HUES48 (cell line): ENCODE data around the gene NDUFA8.

Source experiments
- H3K27ac ChIP-seq: one replicate; pipeline ENCODE4 v1.7.0; 2013; ENCODE audit warnings: low read depth, low read length, inconsistent platforms
- H3K27me3 ChIP-seq: 2 replicates; pipeline ENCODE4 v1.6.1; 2013; ENCODE audit warnings: mild to moderate bottlenecking, low read length; ENCODE audit not compliant: control insufficient read depth, insufficient read depth
- H3K36me3 ChIP-seq: 2 replicates; pipeline ENCODE4 v1.6.1; 2013; ENCODE audit warnings: low read length; ENCODE audit not compliant: control insufficient read depth, insufficient read depth
- H3K4me1 ChIP-seq: 2 replicates; pipeline ENCODE4 v1.6.1; 2013; ENCODE audit warnings: mild to moderate bottlenecking, low read length; ENCODE audit not compliant: control insufficient read depth, insufficient read depth
- H3K4me3 ChIP-seq: 2 replicates; pipeline ENCODE4 v1.5.1; 2013; ENCODE audit warnings: mild to moderate bottlenecking, low read depth, low read length
- H3K9ac ChIP-seq: 2 replicates; pipeline ENCODE4 v1.6.1; 2013; ENCODE audit warnings: mild to moderate bottlenecking, low read depth, low read length, moderate library complexity
- H3K9me3 ChIP-seq: 2 replicates; pipeline ENCODE4 v1.6.1; 2013; ENCODE audit warnings: low read length; ENCODE audit not compliant: control insufficient read depth, insufficient read depth

Gene NDUFA8

DNA sequence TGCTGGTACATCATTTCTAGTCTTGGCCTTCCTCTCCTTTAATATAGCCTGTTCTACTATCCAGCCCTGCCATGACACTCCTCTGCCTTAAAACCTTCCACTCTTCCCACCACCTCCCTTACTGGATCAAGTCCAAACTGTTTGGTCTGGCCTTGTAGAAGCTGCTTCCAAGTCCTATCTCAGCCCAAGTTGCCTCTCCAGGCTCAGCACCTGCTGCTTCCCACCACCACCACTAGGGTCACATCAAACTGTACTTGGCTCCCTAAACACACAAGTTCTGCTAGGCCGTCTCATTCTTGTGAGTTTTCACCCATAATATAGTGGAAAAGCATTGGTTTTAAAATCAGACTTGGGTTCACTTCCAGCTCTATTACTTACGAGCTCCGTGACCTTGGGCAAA is 1.4 kb downstream of the NDUFA8 start:
- Histone ChIP-seq H3K9me3 (peaks cover 7% of the 10 kb centered on the region; the same call in 1 of the 2 replicates), H3K36me3 (no peaks in the 10 kb centered on the region), H3K9ac (no peak overlapping the region), H3K27me3 (no peaks in the 10 kb centered on the region), H3K4me1 (peaks cover 4% of the 10 kb centered on the region; the same call in 1 of the 2 replicates), H3K4me3 (no peak overlapping the region; the same call in 1 of the 2 replicates), H3K27ac (no peak overlapping the region)

DNA sequence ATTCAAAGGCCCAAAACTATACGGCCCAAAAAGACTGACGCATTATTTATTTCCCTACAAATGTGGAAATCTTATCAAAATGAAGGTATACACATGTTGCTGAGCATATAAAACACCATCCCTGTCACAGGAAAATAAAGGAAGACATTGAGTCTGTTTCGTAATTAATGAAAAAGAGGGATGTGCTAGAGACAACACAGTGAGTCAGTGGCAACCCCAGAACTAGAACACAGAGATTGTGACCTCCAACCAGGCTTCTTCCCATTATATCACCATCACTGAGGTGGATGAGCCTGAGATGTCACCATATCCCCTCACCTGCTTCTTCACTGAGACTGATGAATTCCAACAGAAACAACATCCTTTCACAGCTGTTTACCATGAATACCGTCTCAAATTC is 3.8 kb downstream of the NDUFA8 start:
- no peaks in the 10 kb centered on the region for H3K9me3 ChIP-seq
- H3K9ac ChIP-seq, result no peak overlapping the region
- H3K27ac ChIP-seq, result no peak overlapping the region
- peaks cover 4% of the 10 kb centered on the region; the same call in 1 of the 2 replicates for H3K4me1 ChIP-seq
- H3K4me3 ChIP-seq, result no peak overlapping the region
- H3K27me3 ChIP-seq, result no peaks in the 10 kb centered on the region
- H3K36me3 ChIP-seq, result peaks cover 6% of the 10 kb centered on the region

DNA sequence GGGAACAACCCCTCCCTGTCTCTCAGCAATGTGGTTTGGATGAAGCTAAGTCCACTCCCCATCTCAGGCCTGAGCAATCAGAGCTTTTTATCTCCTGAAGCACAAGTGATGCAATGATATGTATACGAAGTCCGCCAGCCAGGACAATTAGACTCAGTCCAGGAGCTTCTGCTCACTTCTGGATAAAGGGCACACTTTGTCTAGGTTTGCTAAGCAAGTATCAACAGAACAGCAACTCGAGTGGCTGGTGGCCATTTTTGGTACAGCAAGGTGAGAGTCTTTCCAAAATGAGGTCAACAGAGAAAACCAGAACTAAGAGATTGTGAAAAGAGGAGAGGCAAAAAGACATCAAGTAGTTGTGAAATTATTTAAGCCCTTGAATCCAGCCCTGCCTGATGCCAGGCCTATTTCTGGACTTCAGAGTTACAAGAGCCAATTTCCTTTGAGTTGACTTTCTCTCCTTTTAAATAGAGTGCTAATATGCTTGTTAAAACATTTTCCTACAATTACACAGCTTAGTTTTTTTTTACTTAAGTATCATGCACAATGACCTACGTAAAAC is 8.2 kb downstream of the NDUFA8 start:
- H3K36me3 ChIP-seq, result peaks cover 27% of the 10 kb centered on the region
- H3K4me1 ChIP-seq, result no peaks in the 10 kb centered on the region; the same call in 1 of the 2 replicates
- no peak overlapping the region for H3K27ac ChIP-seq
- no peak overlapping the region for H3K9ac ChIP-seq
- no peak overlapping the region for H3K4me3 ChIP-seq
- no peaks in the 10 kb centered on the region for H3K27me3 ChIP-seq
- H3K9me3 ChIP-seq, result no peaks in the 10 kb centered on the region

DNA sequence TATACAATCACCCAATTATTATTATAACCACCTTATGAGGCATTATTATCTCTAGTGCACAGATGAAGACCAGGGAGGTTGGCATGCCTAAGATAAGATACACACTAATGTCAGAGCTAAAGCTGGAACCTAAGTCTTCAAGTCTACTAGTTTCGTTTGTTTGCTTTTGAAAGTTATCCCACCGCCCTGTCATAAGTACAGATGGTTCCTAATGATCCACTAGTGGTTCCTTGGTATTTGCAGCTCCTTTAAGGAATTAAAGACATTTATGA is 14.1 kb downstream of the NDUFA8 start:
- Histone ChIP-seq H3K36me3 (peaks cover 59% of the 10 kb centered on the region), H3K9me3 (no peaks in the 10 kb centered on the region), H3K9ac (no peak overlapping the region), H3K27ac (no peak overlapping the region), H3K27me3 (no peaks in the 10 kb centered on the region), H3K4me3 (no peak overlapping the region), H3K4me1 (no peaks in the 10 kb centered on the region)

DNA sequence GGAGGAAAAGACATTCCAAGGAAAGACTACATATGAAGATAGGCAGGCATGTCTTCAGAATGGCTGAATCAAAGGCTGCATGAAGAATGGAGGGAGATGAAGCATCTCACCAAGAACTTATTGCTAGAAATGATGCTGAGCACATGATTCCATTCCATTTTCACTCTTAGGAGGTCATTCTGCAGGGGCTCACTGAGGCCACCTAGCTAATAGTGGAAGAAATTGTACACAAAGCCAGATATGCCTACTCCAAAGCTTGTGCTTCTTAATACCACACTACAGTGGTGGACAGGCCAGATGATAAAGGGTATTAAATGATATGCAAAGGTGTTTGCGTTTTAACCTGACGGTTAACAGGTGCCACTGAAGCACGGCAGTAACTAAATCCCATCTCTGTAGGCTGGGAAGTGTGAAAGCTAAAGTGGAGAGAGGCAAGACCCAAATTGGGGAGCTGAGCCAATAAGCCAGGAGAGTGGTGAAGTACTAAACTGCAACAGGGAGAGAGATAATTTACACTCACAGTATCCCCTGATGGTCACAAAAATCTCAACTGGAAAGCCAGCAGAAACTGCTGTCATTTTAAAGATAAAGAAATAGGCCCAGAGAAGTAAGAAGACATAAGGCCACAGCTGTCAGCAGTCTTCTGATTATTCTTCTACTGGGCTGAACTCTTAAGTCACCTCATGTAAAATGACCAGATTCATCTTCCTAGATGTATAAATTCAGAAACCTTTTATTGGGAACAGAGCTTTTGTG is 14.6 kb downstream of the NDUFA8 start:
- Histone ChIP-seq H3K27ac (no peak overlapping the region), H3K9ac (no peak overlapping the region), H3K9me3 (no peaks in the 10 kb centered on the region), H3K4me3 (no peak overlapping the region), H3K27me3 (no peaks in the 10 kb centered on the region), H3K4me1 (no peaks in the 10 kb centered on the region), H3K36me3 (peaks cover 59% of the 10 kb centered on the region)

DNA sequence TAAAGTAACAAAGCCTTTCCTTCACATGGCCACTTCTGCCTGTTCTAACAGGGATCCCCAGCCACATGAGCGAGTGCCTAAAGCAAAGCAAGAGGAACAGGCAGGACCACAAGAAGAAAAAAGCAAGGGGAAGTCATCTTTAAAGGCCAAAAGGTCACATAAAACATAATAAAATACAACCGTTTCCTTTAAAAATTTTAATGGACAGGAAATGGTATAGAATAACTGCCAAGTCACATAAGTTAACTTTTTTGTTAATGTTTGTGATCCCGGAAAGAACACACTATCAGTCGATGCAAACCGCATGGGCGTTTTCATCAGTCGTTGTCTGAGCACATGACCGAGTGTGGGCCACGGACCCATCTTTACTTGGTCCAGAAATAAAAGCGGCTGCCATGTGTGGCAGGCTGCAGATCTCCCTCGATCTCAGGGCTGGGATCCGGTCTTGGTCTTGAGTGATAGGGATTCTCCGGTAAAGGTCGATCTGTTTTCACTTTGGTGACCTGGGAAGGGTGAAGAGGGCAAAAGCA is 15.6 kb downstream of the NDUFA8 start:
- H3K27me3 ChIP-seq, result no peaks in the 10 kb centered on the region
- no peak overlapping the region for H3K4me3 ChIP-seq
- H3K9me3 ChIP-seq, result no peaks in the 10 kb centered on the region
- H3K4me1 ChIP-seq, result peaks cover 4% of the 10 kb centered on the region; the same call in 1 of the 2 replicates
- no peak overlapping the region for H3K9ac ChIP-seq
- peaks cover 59% of the 10 kb centered on the region for H3K36me3 ChIP-seq
- no peak overlapping the region for H3K27ac ChIP-seq

DNA sequence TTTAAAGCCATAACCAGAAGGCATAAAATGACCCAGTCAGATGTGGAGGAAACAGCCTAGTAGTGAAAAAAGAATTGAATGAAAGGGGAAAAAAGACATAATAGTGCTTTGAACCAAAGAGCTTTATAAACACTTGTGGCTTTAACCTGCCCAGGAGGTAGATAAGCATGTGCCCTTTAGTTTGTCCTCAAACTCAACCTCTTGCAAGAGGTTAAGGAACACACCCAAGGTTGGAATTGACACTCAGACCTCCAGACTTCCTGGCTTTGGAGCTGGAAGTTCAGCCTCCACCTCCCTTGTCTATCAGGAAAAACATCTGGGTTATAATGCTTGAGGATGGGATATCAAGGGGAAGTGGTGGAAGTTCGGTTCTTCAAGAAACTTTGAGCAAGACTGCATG is 16.3 kb downstream of the NDUFA8 start:
- peaks cover 55% of the 10 kb centered on the region for H3K36me3 ChIP-seq
- H3K9ac ChIP-seq, result no peak overlapping the region
- no peaks in the 10 kb centered on the region for H3K27me3 ChIP-seq
- H3K4me3 ChIP-seq, result no peak overlapping the region
- H3K9me3 ChIP-seq, result no peaks in the 10 kb centered on the region
- H3K4me1 ChIP-seq, result peaks cover 8% of the 10 kb centered on the region; the same call in 1 of the 2 replicates
- no peak overlapping the region for H3K27ac ChIP-seq

DNA sequence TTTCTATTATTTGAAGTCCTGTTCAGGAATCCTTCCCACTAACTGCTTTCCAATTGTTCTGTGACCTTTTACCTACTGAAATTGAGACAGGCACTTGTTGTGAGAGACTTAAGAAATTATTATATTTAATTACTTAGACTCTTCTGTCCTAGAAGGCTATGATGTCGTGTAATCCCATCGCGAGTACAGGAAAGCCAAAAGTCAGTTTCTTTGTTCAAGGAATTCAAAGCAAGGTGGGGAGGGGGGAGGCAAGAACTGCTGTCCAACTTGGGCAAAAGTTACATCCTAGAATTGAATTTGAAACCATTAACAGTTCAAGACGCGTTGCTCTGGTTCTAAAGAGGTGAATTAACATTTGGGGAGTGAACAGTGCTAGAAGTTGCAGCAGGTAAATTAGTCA is 17.9 kb downstream of the NDUFA8 start:
- H3K36me3 ChIP-seq, result peaks cover 41% of the 10 kb centered on the region
- no peaks in the 10 kb centered on the region for H3K27me3 ChIP-seq
- H3K9ac ChIP-seq, result no peak overlapping the region
- H3K4me3 ChIP-seq, result no peak overlapping the region
- no peak overlapping the region for H3K27ac ChIP-seq
- no peaks in the 10 kb centered on the region for H3K9me3 ChIP-seq
- H3K4me1 ChIP-seq, result peaks cover 10% of the 10 kb centered on the region; the same call in 1 of the 2 replicates

DNA sequence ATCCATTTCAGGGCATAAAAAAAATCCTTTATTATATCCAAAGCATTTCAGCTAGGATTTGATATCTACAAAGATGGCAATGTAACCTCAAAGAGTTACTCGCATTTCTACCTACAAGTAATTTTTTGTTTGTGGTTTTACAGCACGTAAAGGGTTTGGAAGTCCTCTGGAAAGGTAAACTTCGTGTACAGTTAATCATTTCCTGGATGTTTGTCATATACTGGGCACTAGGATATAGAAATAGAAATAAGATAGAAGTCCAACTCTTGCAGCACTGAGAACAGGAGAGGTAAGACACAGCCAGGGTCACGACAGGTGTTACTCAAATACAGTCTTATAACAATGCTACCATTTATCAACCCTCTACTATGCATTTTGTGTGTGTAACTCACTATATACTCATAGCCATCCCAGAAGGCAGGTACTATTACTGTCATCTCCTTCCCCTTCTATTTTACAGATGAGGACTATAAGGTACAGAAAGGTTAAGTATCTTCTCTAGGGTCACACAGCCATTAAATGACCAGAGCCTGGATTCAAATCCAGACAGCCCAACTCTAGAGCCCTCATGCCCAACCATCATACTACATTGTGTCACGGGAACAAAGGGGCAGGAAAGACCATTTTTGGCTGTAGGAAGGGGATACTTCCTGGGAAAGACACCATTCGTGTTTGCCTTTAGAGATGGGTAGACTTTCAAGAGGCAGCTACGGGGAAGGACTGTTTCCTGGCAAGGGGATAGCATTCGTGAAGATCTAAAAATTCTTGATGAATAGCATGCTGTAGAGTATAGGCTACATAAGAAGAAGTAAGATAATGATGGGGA is 19.0 kb downstream of the NDUFA8 start:
- H3K4me3 ChIP-seq, result no peak overlapping the region
- no peaks in the 10 kb centered on the region for H3K9me3 ChIP-seq
- H3K36me3 ChIP-seq, result peaks cover 36% of the 10 kb centered on the region
- no peak overlapping the region for H3K9ac ChIP-seq
- H3K27me3 ChIP-seq, result no peaks in the 10 kb centered on the region
- peaks cover 10% of the 10 kb centered on the region; the same call in 1 of the 2 replicates for H3K4me1 ChIP-seq
- H3K27ac ChIP-seq, result no peak overlapping the region

DNA sequence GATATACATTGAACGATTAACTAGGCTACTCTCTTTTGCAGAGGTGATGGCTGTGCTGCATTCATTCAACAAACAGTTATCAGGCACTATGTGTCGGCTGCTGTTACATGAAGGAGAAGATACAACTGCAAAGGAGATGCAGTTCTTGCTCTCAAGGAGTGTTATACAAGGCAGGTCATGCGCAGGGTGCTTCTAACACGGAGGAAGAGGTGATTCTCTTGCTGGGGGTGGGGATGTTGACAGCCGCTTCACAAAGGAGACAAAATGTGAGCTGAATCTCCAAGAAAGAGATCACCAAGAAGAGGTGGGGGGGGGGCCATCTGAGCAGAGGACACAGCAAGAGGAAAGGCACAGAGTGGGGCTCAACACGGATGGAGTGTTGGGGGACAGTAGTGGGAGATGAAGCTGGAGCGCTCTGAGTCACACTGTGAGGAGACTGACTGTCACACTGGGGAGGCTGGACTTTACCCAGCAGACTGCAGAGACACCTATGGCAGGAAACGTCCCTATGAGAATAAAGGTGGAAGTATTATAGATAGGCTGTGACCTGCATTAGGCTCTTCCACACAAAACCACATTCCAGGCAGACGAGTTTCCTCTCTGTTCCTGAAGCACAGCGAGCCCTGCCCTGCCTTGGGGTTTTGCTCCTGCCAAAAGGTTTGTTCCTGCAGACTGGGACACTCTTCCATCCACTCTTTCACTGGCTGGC is 20.9 kb downstream of the NDUFA8 start:
- Histone ChIP-seq H3K9ac (no peak overlapping the region), H3K27me3 (peaks cover 8% of the 10 kb centered on the region; the same call in 1 of the 2 replicates), H3K36me3 (peaks cover 17% of the 10 kb centered on the region), H3K27ac (no peak overlapping the region), H3K4me1 (peaks cover 25% of the 10 kb centered on the region), H3K9me3 (no peaks in the 10 kb centered on the region), H3K4me3 (no peak overlapping the region)
